ENCODE data around the gene OR5B21. TPM values are rescaled to one million over a fixed set of nuclear protein-coding genes. Genes with fewer than 3 reads are reported as not detected.

OR5B21 gene
- total RNA-seq, 1 experiment from 2014 or later = not detected

DNA sequence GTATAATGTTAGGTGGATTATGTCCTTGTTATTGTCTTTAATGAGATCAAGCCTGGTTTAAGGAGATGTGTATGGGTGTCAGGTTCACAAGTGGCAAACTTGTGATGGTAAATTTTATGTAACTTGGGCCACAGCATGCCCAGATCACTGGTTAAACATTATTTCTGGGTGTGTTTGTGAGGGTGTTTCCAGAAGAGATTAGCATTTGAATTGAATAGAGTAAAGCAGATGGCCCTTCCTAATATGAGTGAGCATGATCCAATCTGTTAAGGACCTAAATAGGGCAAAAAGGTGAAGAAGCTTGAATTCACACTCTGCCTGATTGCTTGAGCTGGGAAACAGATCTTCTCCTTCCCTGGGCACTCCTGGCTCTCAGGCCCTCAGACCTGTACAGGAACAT is 20.7 kb downstream of the OR5B21 start:
- Histone ChIP-seq H4K5ac (ENCODE audit: insufficient read length, low read depth, low read length) (no peak overlapping the region), H3K56ac (ENCODE audit: insufficient read length, low read depth, low read length) (no peak overlapping the region), H3K4me2 (ENCODE audit: insufficient read depth, insufficient read length, low read length) (no peak overlapping the region), H3K27me3 (ENCODE audit: insufficient read depth, low read length) (no peaks in the 10 kb centered on the region), H3K23ac (ENCODE audit: insufficient read length, low read depth, low read length) (no peak overlapping the region), H3K23me2 (ENCODE audit: insufficient read length, low read depth, low read length, poor library complexity, severe bottlenecking) (no peaks in the 10 kb centered on the region), H2BK120ac (ENCODE audit: low read depth, low read length, poor library complexity, severe bottlenecking) (no peak overlapping the region), H3K14ac (ENCODE audit: insufficient read depth, low read length) (no peak overlapping the region), H2BK20ac (ENCODE audit: low read depth, low read length, poor library complexity, severe bottlenecking) (no peak overlapping the region), H3K4me1 (ENCODE audit: insufficient read depth, low read length) (no peaks in the 10 kb centered on the region), H3K9me3 (ENCODE audit: control insufficient read depth, low read depth, low read length) (no peaks in the 10 kb centered on the region), H2AFZ (ENCODE audit: low read length) (no peak overlapping the region), H3K9ac (ENCODE audit: extremely low read depth, insufficient read length, low read length) (no peak overlapping the region), H2AK5ac (ENCODE audit: insufficient read length, low read length) (no peak overlapping the region), H2BK5ac (ENCODE audit: insufficient read length, low read length) (no peak overlapping the region), H3T11ph (ENCODE audit: low read length) (no peak overlapping the region), H2BK15ac (ENCODE audit: low read depth, low read length) (no peak overlapping the region), H3K27ac (ENCODE audit: insufficient read length, low read depth, low read length) (no peak overlapping the region), H3K18ac (ENCODE audit: insufficient read length, low read depth, low read length) (no peak overlapping the region), H2BK12ac (ENCODE audit: insufficient read length, low read depth, low read length) (no peak overlapping the region), H4K8ac (replicated peaks; ENCODE audit: insufficient read length, low read depth, low read length) (no peak overlapping the region), H3K79me1 (ENCODE audit: insufficient read depth, low read depth, low read length, poor library complexity, severe bottlenecking) (no peaks in the 10 kb centered on the region), H4K91ac (ENCODE audit: insufficient read length, low read depth, low read length) (no peak overlapping the region), H4K20me1 (ENCODE audit: control insufficient read depth, insufficient read depth, insufficient read length) (no peaks in the 10 kb centered on the region), H3K79me2 (ENCODE audit: insufficient read depth, low read length) (no peaks in the 10 kb centered on the region), H3K4ac (ENCODE audit: low read depth, low read length) (no peak overlapping the region)
- no peak for DNase-seq
- Mint-ChIP-seq H3K27me3 (ENCODE audit: low read depth) (no peaks in the 10 kb centered on the region), H3K27ac (no peak overlapping the region; a peak in 2 of 7 replicates), H3K9me3 (no peaks in the 10 kb centered on the region; a peak in 1 of 5 replicates), H3K4me3 (no peak overlapping the region), H3K4me1 (peaks cover 0 to 13% of the 10 kb centered on the region in 2 experiments; a peak in 2 of 4 replicates), H3K36me3 (ENCODE audit: insufficient read depth in 1 of 3, low read depth in 3 of 3) (no peaks in the 10 kb centered on the region)
- TF ChIP-seq, protein P1, sequence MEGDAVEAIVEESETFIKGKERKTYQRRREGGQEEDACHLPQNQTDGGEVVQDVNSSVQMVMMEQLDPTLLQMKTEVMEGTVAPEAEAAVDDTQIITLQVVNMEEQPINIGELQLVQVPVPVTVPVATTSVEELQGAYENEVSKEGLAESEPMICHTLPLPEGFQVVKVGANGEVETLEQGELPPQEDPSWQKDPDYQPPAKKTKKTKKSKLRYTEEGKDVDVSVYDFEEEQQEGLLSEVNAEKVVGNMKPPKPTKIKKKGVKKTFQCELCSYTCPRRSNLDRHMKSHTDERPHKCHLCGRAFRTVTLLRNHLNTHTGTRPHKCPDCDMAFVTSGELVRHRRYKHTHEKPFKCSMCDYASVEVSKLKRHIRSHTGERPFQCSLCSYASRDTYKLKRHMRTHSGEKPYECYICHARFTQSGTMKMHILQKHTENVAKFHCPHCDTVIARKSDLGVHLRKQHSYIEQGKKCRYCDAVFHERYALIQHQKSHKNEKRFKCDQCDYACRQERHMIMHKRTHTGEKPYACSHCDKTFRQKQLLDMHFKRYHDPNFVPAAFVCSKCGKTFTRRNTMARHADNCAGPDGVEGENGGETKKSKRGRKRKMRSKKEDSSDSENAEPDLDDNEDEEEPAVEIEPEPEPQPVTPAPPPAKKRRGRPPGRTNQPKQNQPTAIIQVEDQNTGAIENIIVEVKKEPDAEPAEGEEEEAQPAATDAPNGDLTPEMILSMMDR (conservative IDR thresholded peaks at IDR 0.05) = no peak

All from H9 (cell line).